GM23338 (cell line): ENCODE data around the gene ZNF714. TPM values are rescaled to one million over a fixed set of nuclear protein-coding genes. Genes with fewer than 3 reads are reported as not detected.

Experiments
- ATAC-seq: fragments of 200-7000 bp; cut with Tn5 transposase; 3 replicates; pipeline ENCODE4 v1.9.1; 2020
- DNase-seq: peaks from one replicate; pipeline ENCODE4 v3.0.0-alpha.2; 2015; ENCODE audit warnings: low spot score
- H2AFZ ChIP-seq: fragments of 200-600 bp; sonication (generic); 2 replicates; pipeline ENCODE4 v1.8.0; 2016; ENCODE audit warnings: antibody characterized with exemption, mild to moderate bottlenecking, moderate library complexity
- H3F3A ChIP-seq: fragments of 200-600 bp; sonication (generic); replicated peaks from 2 replicates; pipeline ENCODE4 v1.8.0; 2017; ENCODE audit warnings: antibody characterized with exemption, mixed run types, low read depth
- H3K27ac ChIP-seq: fragments of 200-600 bp; sonication (generic); 2 replicates; pipeline ENCODE4 v1.6.1; 2016; ENCODE audit warnings: low read depth
- H3K27me3 ChIP-seq: fragments of 200-600 bp; sonication (generic); 2 replicates; pipeline ENCODE4 v1.8.0; 2016; ENCODE audit warnings: mild to moderate bottlenecking, mixed run types, moderate library complexity; ENCODE audit not compliant: insufficient read depth
- H3K36me3 ChIP-seq: fragments of 200-600 bp; sonication (generic); 2 replicates; pipeline ENCODE4 v1.8.0; 2016; ENCODE audit warnings: mild to moderate bottlenecking; ENCODE audit not compliant: insufficient read depth
- H3K4me1 ChIP-seq: fragments of 200-600 bp; sonication (generic); 2 replicates; pipeline ENCODE4 v1.8.0; 2016; ENCODE audit warnings: mild to moderate bottlenecking, moderate library complexity; ENCODE audit not compliant: insufficient read depth
- H3K4me2 ChIP-seq: fragments of 200-600 bp; sonication (generic); 2 replicates; pipeline ENCODE4 v1.7.1; 2017; ENCODE audit warnings: mixed run types
- H3K4me3 ChIP-seq: fragments of 200-600 bp; sonication (generic); 2 replicates; pipeline ENCODE4 v1.6.1; 2016; ENCODE audit warnings: mixed run types
- H3K79me2 ChIP-seq: fragments of 200-600 bp; sonication (generic); replicated peaks from 2 replicates; pipeline ENCODE4 v1.8.0; 2017; ENCODE audit warnings: mild to moderate bottlenecking; ENCODE audit not compliant: insufficient read depth
- H3K9me2 ChIP-seq: fragments of 200-600 bp; sonication (generic); 2 replicates; pipeline ENCODE4 v1.8.0; 2017; ENCODE audit not compliant: insufficient read depth
- H4K20me1 ChIP-seq: fragments of 200-600 bp; sonication (generic); replicated peaks from 2 replicates; pipeline ENCODE4 v1.8.0; 2017; ENCODE audit warnings: mild to moderate bottlenecking; ENCODE audit not compliant: insufficient read depth
- H3K27ac Mint-ChIP-seq: 2 replicates; pipeline ENCODE4 v1.8.0; 2020; ENCODE audit warnings: inconsistent platforms, mild to moderate bottlenecking, moderate library complexity, mixed read lengths
- H3K27me3 Mint-ChIP-seq: 3 replicates; pipeline ENCODE4 v1.8.0; 2022; ENCODE audit warnings: low read depth, mild to moderate bottlenecking, moderate library complexity, mixed read lengths, inconsistent platforms; ENCODE audit not compliant: insufficient read depth, poor library complexity
- H3K36me3 Mint-ChIP-seq: 3 replicates; pipeline ENCODE4 v1.8.0; 2021; ENCODE audit warnings: low read depth, mild to moderate bottlenecking, inconsistent platforms, moderate library complexity, mixed read lengths
- H3K4me1 Mint-ChIP-seq: 3 replicates; pipeline ENCODE4 v1.8.0; 2020; ENCODE audit warnings: mild to moderate bottlenecking, inconsistent platforms, mixed read lengths
- H3K4me3 Mint-ChIP-seq: 3 replicates; pipeline ENCODE4 v1.8.0; 2021; ENCODE audit warnings: moderate library complexity, mild to moderate bottlenecking, inconsistent platforms, mixed read lengths
- H3K9me3 Mint-ChIP-seq: 3 replicates; pipeline ENCODE4 v1.8.0; 2020; ENCODE audit warnings: moderate library complexity, mild to moderate bottlenecking, inconsistent platforms, mixed read lengths
- CREB1 ChIP-seq: fragments of 250-450 bp; sonication (Bioruptor Pico); IDR thresholded peaks from 2 replicates; pipeline ENCODE4 v1.5.0; 2020; ENCODE audit warnings: low read depth, mild to moderate bottlenecking, moderate library complexity
- CTCF ChIP-seq, 2 experiments: fragments of 200-600 bp in 1 of 2; sonication (generic) in 1 of 2; conservative IDR thresholded peaks; 2 replicates each; pipeline versions ENCODE4 v1.5.1 to v1.6.1; 2016 to 2017; ENCODE audit warnings: antibody characterized with exemption in 2 of 2, low read depth in 2 of 2, mild to moderate bottlenecking in 2 of 2, moderate library complexity in 1 of 2
- ETS1 ChIP-seq: IDR thresholded peaks from 2 replicates; pipeline ENCODE4 v1.6.1; 2016; ENCODE audit warnings: antibody characterized with exemption
- EZH2 ChIP-seq: fragments of 200-600 bp; sonication (generic); IDR thresholded peaks from one replicate; pipeline ENCODE4 v1.8.0; 2017; ENCODE audit warnings: antibody characterized with exemption, mild to moderate bottlenecking, low read depth; ENCODE audit not compliant: unreplicated experiment
- EZH2phosphoT487 ChIP-seq: fragments of 200-600 bp; sonication (generic); IDR thresholded peaks from one replicate; pipeline ENCODE4 v1.8.1; 2018; ENCODE audit warnings: antibody characterized with exemption; ENCODE audit not compliant: unreplicated experiment
- JUNB ChIP-seq: IDR thresholded peaks from one replicate; pipeline ENCODE4 v1.6.1; 2016; ENCODE audit warnings: antibody characterized with exemption; ENCODE audit not compliant: unreplicated experiment
- NANOG ChIP-seq: IDR thresholded peaks from 2 replicates; pipeline ENCODE4 v1.6.1; 2016; ENCODE audit warnings: antibody characterized with exemption, borderline replicate concordance
- POLR2AphosphoS5 ChIP-seq: IDR thresholded peaks from 2 replicates; pipeline ENCODE4 v1.6.1; 2016; ENCODE audit warnings: antibody characterized with exemption, low read depth
- REST ChIP-seq: IDR thresholded peaks from one replicate; pipeline ENCODE4 v1.6.1; 2018; ENCODE audit warnings: antibody characterized with exemption; ENCODE audit not compliant: unreplicated experiment
- STAT1 ChIP-seq: IDR thresholded peaks from one replicate; pipeline ENCODE4 v1.6.1; 2016; ENCODE audit warnings: antibody characterized with exemption; ENCODE audit not compliant: unreplicated experiment
- ZNF114 ChIP-seq: fragments of 250-450 bp; sonication (Bioruptor Pico); IDR thresholded peaks from 2 replicates; pipeline ENCODE4 v1.5.0; 2020; ENCODE audit warnings: mild to moderate bottlenecking, moderate library complexity
- ZNF331 ChIP-seq: fragments of 250-450 bp; sonication (Bioruptor Pico); IDR thresholded peaks from 2 replicates; pipeline ENCODE4 v1.5.0; 2020; ENCODE audit warnings: low read depth, mild to moderate bottlenecking, moderate library complexity
- ZNF462 ChIP-seq: fragments of 250-450 bp; sonication (Bioruptor Pico); IDR thresholded peaks from 2 replicates; pipeline ENCODE4 v1.5.0; 2020; ENCODE audit warnings: mild to moderate bottlenecking, moderate library complexity
- polyA plus RNA-seq: library from polyadenylated mRNA; unstranded; fragments of >200 nt; fragmentation: Nextera tagmentation; extraction: Ambion mirVana; gene quantifications from 2 replicates; pipeline ENCODE4 v1.2.1, GENCODE V29; 2016
- total RNA-seq: library from RNA; depleted of rRNA; stranded (reverse); fragments of >200 nt; shearing (Covaris generic); gene quantifications from 2 replicates; pipeline ENCODE4 v1.2.3, GENCODE V29; 2014

The ZNF714 gene
- total and polyA plus RNA-seq, 2 experiments from 2014 or later = 43.5 to 83.2 TPM

- no peak for ATAC-seq
- Histone ChIP-seq H3K79me2 (peaks cover 10% of the 10 kb centered on the region), H3K9me2 (0 out of 2 replicates have a peak, but pooled peaks cover 2% of the 10 kb centered on the region), H4K20me1 (no peaks in the 10 kb centered on the region), H3K36me3 (no peaks in the 10 kb centered on the region), H3F3A (no peaks in the 10 kb centered on the region), H3K4me2 (no peak overlapping the region), H3K4me3 (no peak overlapping the region), H3K4me1 (0 out of 2 replicates have a peak, but pooled peaks cover 3% of the 10 kb centered on the region), H3K27ac (no peak overlapping the region), H3K27me3 (no peaks in the 10 kb centered on the region), H2AFZ (no peak overlapping the region)
- H3K27ac Mint-ChIP-seq = no peak overlapping the region
- peaks cover 3% of the 10 kb centered on the region for H3K4me1 Mint-ChIP-seq
- H3K27me3 Mint-ChIP-seq = peaks cover 6% of the 10 kb centered on the region
- H3K4me3 Mint-ChIP-seq = no peak overlapping the region
- no peak for DNase-seq
- peaks cover 10% of the 10 kb centered on the region for H3K36me3 Mint-ChIP-seq
- peaks cover 12% of the 10 kb centered on the region for H3K9me3 Mint-ChIP-seq
- TF ChIP-seq ETS1 (no peak), JUNB (no peak), EZH2 (no peak), CREB1 (CRISPR knock-in tag) (no peak), POLR2AphosphoS5 (no peak), ZNF331 (CRISPR knock-in tag) (no peak), EZH2phosphoT487 (no peak), NANOG (no peak), ZNF114 (CRISPR knock-in tag) (no peak), CTCF (conservative IDR thresholded peaks at IDR 0.05; ENCODE audit: low read depth in 2 of 2) (no peak), ZNF462 (CRISPR knock-in tag) (no peak), REST (no peak), STAT1 (no peak)
Measured at GRCh38 chr19:21138130-21138529, 56.1 kb downstream of the ZNF714 start.
